NCI-H2227 treated with DMSO at 0.1 percent for 48 hours (cell line): ENCODE measurements around the gene ATP2A3.
A peak's percentile ranks its signal among the peaks of the same experiment; 100 is the strongest.
"Not testable (repeated sequence)": the region's sequence is repeated elsewhere in the genome, so short reads cannot be mapped to it uniquely, and the experiment has no call there.

ENCODE experiments used
- DNase-seq: peaks from one replicate; lab custom pipeline; 2025; lab: John Stamatoyannopoulos, UW

Gene ATP2A3

DNA sequence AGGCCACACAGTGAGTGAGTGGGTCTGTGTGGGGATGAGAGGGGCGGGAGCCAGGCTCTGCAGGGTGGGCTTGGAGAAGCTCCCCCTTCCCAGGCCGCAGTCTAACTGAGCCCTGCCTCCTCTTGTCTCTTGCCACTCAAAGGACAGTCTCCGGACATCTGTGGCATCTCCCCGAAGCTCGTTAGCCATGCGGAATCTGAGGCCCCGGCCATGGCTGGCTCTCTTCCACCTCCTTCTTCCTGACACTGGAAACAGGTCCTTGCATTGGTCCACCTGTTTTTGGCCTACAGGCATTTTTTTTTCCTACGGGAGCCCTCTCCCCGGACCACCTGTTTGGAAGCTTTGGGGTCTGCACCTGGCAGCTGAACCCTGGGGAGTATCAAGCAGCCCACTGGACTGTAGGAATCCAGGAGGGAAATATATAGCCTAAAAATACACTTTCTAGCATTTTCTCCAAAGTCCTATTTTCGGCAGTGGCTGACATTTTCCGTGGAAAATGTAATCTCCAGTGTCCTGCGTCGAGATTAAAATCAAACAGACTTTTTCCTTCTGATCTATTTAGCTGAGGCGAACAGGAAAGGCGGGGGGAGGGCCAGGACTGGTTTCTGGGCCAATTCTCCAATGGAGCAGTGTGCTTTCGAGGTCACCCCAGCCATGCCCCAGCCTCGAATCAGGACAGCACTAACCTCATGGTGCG lies 9.1 kb downstream of the ATP2A3 start:
- no peak for DNase-seq

- DNase-seq, result no peak
These were observed 10.2 kb downstream of the ATP2A3 start for GRCh38 chr17:3954086-3954485.

GRCh38 chr17:3953542-3953941 lies 10.7 kb downstream of the ATP2A3 start:
- no peak for DNase-seq

GRCh38 chr17:3952186-3952585 lies 12.1 kb downstream of the ATP2A3 start:
- no peak for DNase-seq

GRCh38 chr17:3951420-3951819 lies 12.8 kb downstream of the ATP2A3 start:
- DNase-seq, result no peak

- DNase-seq, result no peak
These were observed 13.2 kb downstream of the ATP2A3 start for GRCh38 chr17:3951003-3951402.

- DNase-seq, result no peak
These were observed 13.7 kb downstream of the ATP2A3 start for GRCh38 chr17:3950584-3950983.

GRCh38 chr17:3949418-3949817 lies 14.8 kb downstream of the ATP2A3 start:
- DNase-seq, result no peak

- not testable (repeated sequence) for DNase-seq
These were observed 15.7 kb downstream of the ATP2A3 start for GRCh38 chr17:3948551-3948950.

DNA sequence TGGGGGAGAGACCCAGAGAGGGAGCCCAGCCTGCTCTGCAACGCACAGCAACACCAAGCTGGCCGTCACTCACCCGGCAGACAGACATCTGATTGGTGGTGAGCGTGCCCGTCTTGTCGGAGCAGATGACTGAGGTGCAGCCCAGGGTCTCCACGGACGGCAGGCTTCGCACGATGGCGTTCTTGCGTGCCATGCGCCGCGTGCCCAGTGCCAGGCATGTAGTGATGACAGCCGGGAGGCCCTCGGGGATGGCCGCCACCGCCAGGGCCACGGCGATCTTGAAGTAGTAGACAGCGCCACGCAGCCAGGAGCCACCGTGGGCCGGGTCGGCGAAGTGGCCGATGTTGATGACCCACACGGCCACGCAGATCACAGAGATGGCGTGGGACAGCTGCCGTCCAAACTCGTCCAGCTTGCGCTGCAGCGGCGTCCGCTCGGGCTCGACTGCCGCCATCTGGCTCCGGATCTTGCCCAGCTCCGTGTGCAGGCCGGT lies 16.9 kb downstream of the ATP2A3 start:
- no peak for DNase-seq

DNA sequence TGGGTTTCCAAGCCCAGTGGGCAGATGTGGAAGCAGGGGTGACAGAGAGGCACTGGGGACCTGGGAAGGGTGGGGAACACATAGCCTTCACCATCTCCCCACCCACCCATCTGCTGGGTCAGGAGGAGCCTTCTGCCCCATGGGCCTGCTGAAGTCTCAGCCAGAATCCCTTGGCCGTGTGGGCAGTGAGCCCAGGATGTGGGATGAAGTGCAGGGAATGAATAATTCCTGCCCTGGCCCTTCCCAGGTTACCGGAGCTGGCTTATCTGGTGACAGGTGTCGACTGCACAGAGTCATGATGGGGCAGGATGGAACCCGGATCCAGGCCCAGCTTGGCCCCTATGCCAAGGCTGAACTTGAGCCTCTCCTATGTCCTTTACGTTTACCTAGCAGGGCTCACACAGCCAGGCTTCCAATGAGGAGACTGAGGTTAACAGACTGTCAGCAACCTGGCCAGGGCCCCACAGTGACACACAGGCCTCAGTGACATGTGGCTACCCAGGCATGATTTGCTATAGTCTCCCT lies 17.5 kb downstream of the ATP2A3 start:
- DNase-seq, result no peak

GRCh38 chr17:3944485-3945388 lies 19.5 kb downstream of the ATP2A3 start:
- no peak for DNase-seq

- DNase-seq, result no peak
These were observed 20.9 kb downstream of the ATP2A3 start for GRCh38 chr17:3943240-3943891.

DNA sequence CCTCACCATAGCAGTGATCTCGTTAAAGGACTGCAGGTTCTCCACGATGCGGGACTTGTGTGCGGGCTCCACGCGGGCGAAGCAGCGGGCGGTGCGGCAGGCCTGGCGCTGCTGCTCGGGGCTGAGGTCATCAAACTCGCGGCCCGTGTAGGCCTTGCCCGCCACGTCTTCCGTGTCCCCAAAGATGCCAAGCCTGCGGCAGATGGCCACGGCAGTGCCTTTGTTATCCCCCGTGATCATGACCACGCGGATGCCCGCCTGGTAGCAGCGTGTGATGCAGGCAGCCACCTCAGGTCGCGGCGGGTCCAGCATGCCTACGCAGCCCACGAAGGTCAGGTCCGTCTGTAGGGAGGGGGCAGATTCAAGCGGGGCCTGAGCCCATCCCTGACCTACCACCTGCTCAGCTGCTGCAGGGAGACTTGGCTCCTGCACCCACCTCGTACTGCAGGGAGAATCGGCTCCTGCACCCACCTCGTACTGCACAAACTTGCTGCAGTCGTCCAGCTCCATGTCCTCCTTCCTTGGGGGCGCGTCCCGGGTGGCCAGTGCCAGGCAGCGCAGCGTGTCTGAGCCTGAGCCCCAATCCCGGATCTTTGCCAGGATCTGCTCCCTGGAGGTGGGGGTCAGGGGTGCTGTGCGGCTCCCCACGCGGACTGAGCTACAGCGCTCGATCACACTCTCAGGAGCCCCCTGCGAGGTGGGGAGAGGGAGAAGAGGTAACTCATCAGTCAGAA lies 23.1 kb downstream of the ATP2A3 start:
- no peak for DNase-seq

- DNase-seq, result no peak
These were observed 26.9 kb downstream of the ATP2A3 start for GRCh38 chr17:3937359-3937758.

- DNase-seq, result no peak
These were observed 28.3 kb downstream of the ATP2A3 start for GRCh38 chr17:3935825-3936355.

DNA sequence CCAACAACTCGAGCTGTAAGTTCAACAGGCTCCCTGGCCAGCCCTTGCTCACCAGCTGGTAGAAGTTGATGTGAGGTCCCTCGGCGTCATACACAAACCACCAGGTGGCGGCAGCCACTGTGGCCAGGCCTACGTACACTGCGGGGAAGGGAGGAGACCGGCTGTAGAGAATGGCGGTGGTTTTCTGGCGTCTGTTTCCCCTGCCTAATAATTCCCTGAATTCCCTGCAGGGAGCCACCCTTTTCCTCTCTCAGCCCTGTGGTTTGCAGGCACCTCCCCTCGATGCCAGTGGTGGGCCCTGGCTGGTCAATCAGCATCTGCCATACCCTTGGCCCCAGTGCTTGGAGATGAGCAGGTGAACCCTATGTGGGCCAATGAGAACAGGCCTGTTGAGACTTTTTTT lies 29.1 kb downstream of the ATP2A3 start:
- DNase-seq, result peak; percentile 58

DNA sequence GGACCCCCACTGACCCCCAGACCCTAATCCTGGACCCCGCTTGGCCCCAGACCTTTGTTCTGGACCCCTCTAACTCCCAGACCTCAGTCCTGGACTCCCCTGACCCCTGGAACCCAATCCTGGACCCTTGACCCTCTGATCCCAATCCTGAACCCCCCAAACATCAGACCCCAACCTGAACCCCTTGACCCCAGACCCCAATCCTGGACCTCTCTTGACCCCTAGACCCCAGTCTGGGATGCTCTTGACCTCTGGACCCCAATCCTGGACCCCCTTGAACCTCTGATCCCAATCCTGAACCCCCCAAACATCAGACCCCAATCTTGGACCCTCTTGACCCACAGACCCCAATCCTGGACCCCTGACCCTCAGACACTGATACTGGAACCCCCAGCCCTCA lies 34.5 kb downstream of the ATP2A3 start:
- no peak for DNase-seq

- DNase-seq, result no peak
These were observed 35.1 kb downstream of the ATP2A3 start for GRCh38 chr17:3929181-3929580.

DNA sequence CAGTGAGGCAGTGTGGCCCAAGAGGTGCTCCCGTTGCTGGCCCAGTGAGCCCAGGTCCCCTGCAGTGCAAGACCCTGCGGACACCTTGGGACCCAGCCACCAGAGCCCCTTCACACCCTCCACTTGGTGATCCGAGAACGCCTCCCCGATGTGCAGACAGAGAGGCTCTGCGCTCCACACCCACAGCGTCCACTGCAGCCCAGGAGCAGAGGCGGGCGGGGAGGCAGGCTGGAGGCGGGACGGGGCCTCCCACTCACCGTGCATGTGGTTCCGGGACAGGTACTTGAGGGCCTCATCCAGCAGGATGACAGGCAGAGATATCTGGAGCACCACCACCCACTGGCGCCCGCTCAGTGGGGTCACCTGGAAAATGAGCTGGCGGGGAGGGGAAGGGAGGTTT lies 35.8 kb downstream of the ATP2A3 start:
- DNase-seq, result no peak

DNA sequence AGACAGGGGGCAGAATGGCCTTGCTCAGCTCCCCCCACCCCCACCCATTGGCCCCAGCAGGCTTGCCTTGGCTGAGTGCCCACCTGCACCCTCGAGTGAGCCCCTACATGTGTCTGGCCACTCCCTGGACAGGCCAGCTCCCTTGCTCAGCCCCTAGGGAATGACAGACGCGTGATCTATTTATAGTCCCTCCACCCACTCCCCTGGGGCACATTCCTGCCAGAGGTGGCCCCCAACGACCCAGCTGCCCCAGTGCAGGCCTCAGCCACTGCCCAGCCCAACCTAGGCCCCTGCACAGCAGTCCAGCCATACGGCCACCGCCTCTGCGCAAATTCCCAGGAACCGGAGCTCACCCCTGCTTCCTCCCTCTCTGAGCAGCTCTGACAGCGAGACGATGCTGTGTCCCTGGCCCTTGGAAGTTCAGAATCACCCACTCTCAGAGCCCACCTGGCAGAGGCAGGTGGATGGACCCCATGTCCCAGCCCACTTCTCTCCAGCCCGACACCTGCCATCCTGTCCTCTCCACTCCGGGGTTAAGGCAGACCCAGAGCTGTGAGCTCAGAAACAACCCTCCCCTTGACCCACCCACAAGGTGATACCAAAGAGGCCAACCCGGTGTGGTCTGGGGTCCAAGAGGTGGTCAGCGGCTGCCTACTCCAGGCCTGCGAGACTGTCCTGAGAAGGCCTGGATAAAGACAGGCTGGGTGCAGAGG lies 36.5 kb downstream of the ATP2A3 start:
- no peak for DNase-seq
